ENCODE measurements around the gene SPRR3.
"Not testable (repeated sequence)": the region's sequence is repeated elsewhere in the genome, so short reads cannot be mapped to it uniquely, and the experiment has no call there.

Gene SPRR3

GRCh38 chr1:152983743-152984142, 17.8 kb upstream of the SPRR3 start, which contains the start of gene SPRR1A:
Gene SPRR1A (plus strand): TSS chr1:152984081. CDS start chr1:152985231, 1,150 bp downstream.
- no peak for DNase-seq

DNA sequence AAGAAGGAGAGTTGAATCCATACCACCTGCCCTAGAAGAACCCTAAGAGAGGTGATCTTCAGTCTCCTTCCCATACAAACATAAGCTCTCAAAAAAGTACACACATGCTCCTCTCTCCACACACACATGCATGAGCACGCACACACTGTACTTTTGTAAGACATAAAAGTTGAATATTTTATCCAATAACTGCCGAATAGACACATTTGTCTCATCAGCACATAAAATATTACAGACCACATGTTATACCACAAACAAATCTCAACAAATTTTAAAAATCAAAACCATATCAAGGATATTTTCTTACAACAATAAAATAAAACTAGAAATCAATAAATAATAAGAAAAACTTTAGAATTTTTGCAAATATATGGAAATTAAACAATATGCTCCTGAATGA, 15.0 kb upstream of the SPRR3 start:
- no peak for DNase-seq

DNA sequence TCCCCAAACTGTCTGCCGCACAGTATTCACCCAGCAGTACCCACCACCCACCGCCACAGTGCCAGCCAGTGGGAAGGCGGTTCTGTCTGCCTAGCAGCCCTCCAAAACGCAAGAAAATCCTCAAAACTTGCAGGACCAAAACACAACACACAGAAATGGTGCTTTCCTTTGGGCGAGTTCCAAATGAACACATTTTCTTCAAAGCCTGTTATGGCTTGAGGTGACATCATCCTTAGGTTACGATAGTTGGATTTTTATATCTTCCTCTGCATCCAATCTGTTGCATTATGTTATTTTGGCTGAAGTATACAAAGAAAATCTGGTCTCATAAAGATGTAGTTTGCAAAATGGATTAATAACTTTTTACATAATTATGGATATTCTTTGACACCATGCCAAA, 8.4 kb upstream of the SPRR3 start:
- DNase-seq: no peak

DNA sequence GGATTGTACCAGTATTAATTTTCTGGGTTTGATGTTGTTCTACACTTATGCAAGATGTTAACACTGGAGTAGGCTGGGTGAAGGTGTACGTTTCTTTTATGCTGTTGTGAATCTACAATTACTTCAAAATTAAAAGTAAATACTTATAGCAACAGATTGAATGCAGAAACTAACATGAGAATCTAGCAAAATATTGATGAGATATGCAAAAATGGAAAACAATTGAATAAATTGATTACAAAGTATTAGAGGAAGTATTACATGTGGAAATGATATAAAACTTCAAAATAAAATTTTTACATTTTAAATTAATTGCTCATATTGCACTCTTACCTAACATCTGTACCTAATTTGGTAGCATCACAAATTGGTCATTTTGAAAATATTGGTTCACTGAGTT, 5.7 kb upstream of the SPRR3 start:
- no peak for DNase-seq

DNA sequence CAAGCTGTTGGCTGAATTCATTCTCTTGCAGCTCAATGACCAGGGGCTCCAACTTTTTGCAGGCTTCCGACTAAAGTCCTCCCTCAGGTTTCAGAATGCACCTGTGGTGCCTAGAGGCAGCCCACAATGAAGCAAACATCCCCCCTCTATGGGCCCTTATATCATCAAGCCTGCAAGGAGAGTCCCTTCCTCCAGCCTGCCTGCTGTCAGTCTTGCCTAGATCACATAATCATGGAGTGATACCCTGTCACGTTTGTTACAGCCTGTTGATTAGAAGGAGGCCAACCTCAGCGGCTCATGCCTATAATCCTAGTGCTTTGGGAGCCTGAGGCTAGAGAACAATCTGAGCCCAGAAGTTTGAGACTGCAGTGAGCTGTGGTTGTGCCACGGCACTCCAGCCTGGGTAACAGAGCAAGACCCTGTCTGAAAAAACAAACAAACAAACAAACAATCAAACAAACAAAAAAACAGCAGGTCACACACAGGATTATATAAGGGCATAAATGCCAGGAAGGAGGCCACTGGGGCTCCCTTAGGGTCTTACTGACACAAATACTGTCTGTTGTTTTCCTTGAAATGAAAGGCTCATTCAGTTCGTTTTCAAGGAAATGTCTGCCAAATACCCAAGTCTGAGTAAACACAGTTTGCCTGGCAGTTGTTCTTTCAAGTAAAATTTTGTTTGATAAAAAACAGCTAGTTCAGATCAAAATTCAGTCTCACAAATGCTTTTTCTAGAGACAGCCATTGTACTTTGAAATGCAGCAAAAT, 4.7 kb upstream of the SPRR3 start:
- no peak for DNase-seq

DNA sequence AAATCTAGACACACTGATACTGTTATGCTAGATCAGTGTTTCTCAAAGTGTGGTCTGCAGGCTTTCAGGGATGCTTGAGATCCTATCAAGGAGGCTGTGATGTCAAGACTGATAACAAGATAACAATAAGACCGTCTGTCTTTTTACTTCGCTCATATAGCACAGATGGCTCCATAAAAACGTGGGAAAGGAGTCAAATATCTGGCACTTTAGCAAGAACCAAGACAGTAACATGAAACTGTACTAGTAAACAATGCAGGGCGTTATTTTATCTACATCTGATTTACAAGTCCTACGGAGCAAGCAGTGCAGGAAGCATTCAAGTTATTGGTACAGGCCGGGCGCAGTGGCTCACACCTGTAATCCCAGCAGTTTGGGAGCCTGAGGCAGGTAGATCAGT, 3.6 kb upstream of the SPRR3 start:
- DNase-seq: no peak

DNA sequence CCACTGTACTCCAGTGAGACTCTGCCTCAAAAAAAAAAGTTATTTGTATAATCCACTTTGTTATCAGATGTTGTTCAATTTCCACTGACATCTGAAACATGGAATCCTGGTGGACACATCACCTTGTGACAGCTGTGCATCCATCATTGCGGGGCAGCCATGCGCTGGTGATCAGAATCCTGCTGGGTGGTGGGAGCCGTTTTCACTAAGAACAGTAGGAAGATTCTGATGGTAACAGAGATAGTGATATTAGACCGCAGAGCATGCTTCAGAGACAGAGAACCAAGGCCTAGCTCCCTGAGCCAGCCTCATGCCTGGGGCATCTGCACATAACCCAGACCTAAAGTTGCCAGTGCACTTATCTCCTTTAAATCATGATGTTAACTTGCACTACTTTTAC, 3.1 kb upstream of the SPRR3 start:
- no peak for DNase-seq

DNA sequence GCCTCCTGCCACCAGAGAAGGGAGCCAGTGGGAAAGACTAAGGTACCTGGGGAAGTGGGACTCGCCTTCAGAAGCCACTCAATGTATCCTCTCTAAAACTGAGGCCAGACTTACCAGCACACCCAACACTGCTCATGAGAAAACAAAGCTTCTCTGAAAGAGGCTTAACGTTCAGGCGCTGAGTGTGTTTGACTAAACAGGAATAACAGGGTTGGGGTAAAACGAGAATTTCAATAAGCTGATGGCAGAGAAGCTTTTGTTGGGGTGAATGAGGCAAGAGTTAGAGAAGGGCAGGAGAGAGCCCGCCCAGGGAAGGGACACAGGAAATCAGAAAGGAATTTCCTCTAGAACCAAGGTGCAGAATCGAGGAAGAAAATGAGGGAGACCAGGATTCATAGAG, 1.7 kb upstream of the SPRR3 start:
- DNase-seq: no peak

DNA sequence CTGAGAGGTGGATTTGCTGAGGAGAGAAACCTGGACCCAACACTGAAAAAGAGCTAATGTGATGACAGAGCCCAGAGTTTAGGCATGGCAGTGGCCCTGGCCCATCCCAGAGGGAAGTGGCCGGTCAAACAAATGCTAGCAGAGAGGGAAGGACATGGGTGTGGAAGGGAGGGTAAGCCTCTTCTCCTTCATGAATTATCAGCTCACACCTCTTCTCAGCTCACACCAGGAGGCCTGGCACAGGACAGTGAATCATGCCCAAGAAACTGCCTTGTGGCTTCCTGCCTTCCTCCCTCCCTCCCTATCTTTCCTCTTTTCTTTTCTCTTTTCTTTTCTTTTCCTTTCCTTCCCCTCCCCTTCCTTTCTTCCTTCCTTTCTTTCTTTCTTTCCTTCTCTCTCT, 1.3 kb upstream of the SPRR3 start:
- no peak for DNase-seq

DNA sequence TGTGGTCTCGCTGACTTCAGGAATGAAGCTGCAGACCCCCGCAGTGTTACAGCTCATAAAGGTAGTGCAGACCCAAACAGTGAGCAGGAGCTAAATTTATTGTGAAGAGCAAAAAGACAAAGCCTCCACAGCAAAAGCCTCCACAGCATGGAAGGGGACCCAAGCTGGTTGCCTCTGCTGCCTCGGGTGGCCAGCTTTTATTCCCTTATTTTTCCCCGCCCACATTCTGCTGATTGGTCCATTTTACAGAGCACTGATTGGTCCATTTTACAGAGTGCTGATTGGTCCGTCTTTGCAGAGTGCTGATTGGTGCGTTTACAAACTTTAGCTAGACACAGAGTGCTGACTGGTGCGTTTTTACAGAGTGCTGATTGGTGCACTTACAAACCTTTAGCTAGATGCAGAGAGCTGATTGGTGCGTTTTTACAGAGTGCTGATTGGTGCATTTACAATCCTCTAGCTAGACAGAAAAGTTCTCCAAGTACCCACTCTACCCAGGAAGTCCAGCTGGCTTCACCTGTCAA, 9.7 kb downstream of the SPRR3 start:
- DNase-seq: not testable (repeated sequence)

DNA sequence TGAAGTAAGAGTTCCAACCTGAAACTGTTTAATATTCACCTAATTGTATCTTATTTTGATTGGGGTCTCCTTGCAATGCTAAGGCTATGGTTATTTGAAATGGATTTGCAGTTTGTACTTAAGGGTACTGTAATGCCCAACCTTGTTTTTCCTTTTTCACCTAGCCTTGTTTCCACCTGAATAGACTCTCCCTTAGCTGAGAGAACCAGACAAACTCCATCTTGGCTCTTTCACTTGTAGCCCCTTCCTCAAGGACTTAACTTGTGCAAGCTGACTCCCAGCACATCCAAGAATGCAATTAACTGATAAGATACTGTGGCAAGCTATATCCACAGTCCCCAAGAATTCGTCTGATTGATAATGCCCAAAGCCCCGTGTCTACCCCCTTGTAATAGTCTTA, 20.3 kb downstream of the SPRR3 start:
- DNase-seq: not testable (repeated sequence)

DNA sequence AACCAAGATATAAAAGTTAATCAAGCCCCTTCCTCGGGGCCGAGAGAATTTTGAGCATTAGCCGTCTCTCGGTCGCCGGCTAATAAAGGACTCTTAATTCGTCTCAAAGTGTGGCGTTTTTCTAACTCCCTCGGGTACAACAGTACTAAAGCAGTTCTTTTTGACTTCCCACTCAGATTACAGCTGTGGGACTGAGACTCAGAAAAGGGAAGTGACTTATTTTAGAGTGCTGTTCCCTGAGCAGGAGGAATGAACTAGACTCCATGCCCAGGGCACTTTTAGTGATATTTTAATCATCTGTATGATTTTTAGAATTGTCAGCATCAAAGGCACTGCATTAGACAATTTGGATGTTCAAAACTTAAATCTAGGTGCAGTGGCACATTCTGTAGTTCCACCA, 20.8 kb downstream of the SPRR3 start:
- DNase-seq: not testable (repeated sequence)

- no peak for DNase-seq
These were observed 21.6 kb downstream of the SPRR3 start for GRCh38 chr1:153023109-153023508.

DNA sequence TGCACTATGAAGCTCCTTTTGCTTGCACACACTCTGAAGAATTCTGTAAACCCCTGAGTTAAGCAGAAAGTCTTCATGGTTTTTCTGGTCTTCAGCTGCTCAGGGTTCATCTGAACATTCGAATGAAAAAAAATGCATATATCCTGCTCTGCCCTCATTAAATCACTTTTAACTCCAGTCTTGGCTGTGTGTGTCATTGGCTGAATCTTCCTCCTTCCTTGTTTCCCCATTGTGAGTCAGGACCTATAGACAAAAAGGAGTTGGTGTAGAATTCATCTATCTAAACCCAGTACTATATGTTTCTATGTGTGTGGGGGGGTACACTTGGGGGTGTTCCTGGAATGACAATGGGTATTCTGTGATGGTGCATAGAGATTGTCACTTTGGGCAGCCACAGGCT, 22.9 kb downstream of the SPRR3 start:
- DNase-seq: no peak

DNA sequence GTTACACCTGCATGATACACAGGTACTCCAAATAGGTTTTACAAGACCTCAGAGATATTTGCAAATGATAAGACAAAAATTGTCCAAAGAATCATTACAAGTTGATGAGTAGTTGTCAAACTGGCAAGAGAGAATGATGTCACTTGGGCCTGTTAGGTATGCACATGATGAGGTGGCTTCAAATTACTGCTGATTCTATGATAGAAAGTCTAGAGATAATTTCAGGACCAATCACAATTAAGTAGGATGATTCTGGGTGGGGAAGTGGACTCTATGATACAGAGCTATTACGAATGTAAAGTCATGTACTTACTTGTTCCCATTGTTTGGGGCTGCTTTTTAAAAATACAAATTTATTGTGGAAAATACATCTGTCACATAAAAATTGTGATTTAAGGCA, 24.2 kb downstream of the SPRR3 start:
- no peak for DNase-seq

GRCh38 chr1:153028766-153029165, 27.2 kb downstream of the SPRR3 start:
- DNase-seq: no peak

DNA sequence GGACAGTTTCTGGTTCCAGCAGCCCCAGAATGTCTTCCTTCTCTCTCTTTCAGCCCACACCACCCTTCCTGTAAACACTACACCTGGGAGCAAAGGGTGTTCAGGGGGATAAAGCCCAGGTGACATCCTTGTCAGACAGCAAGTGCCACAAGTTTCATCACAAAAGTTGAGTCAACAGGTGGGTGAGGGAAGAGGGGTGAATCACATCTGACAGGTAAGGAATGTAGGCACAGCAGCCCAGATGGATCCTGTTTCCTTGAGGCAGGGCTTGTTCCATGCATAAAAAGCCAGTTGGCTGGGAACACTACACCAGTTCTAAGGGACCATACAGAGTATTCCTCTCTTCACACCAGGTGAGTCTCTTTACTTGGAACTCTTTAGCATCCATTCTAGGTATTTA, 29.3 kb downstream of the SPRR3 start, which contains the start of gene SPRR1B:
Gene SPRR1B, plus strand, starts transcription at position 309 of the 400 bp plus-strand sequence. CDS start 1,143 bp downstream, outside the sequence.
- no peak for DNase-seq

- DNase-seq: no peak
These were observed 30.5 kb downstream of the SPRR3 start for GRCh38 chr1:153032073-153032472.

DNA sequence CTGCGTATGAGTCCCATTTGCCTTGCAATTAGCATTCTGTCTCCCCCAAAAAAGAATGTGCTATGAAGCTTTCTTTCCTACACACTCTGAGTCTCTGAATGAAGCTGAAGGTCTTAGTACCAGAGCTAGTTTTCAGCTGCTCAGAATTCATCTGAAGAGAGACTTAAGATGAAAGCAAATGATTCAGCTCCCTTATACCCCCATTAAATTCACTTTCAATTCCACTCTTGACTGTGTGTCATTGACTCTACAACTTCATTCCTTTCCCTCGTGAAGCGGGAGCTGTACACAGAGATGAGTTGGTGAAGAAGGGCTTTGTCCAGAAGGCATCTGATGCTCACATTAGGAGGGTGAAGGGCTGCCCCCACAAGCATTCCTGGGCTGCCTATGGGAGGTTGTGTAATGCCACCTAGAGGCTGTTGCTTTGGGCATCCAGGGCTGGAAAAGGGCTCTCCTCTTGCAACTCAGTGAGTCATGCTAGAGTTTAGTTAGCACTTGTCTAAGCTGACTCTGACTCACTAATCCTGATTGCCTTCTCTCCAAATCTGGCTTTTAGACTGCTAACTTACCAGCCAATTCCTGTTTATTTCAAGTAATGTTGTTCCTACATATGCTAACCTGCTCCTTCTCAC, 31.2 kb downstream of the SPRR3 start:
- no peak for DNase-seq

- no peak for DNase-seq
These were observed 33.7 kb downstream of the SPRR3 start for GRCh38 chr1:153035211-153035610.

GRCh38 chr1:153040950-153041631, 39.5 kb downstream of the SPRR3 start, which contains the start of gene SPRR2D:
Gene SPRR2D (minus strand): TSS chr1:153041120. CDS start chr1:153040346, 774 bp downstream.
- no peak for DNase-seq

DNA sequence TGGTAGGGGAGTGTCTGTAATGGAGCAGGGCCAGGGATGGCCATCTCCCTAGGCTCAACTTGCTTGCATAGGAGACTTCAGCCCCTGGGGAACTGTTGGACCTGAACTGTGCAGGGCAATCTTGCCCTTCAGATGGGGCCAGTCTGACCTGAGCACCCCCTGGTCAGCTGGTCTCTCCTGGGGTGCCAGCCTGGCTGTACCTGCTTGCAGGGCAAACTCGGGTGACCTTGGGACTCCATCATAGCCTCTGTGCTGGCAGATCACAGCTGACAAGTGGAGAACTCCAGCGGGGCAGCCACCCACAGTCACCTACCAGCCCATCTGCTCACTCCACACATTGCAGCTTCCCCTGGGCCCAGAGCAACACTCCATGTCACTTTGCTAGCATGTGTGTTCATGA, 47.7 kb downstream of the SPRR3 start:
- no peak for DNase-seq
